ENCODE data around the gene SENP1. TPM values are rescaled to one million over a fixed set of nuclear protein-coding genes. Genes with fewer than 3 reads are reported as not detected.

Gene SENP1
- total RNA-seq, 1 experiment from 2014 or later = 28.8 TPM

DNA sequence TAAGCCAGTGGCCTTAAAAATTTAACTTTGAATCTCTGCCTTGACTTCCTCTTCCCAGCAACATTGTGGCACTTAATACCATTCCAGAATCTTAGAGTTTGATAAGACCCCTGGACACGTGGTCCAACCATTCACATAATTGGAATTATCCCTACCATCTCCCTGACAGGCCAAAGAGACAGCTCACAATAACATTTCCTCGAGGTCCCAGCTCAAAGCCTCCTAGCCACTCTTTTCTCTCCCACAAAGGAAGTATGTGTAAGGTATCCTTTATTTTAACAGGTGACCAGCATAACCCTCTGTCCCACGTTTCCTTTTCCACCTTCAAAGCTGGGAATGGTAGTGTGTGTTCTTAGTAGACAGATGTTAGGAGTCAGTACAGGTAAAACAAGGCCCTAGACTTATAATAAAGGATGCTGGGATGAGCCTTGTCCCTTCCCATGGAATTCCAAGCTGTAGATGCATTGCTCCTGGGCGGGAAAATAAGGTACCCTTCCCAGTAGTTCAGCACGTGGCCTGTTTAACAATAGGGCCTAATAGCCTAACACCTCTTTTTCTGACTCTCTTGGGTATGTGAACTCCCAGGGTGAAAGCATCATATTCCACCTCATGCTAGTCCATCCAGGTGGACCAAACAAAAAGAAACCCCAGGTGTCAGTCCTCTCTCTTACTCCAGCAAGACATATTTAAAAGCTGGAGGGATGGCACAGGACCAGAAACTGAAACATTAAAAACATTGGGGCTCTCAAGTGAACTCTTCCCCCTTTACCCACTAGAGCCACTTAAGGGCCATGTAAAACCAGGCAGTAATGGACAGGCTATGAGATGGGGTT, 64.1 kb downstream of the SENP1 start:
- Histone ChIP-seq H4K20me1 (ENCODE audit: control insufficient read depth, insufficient read depth, insufficient read length) (no peaks in the 10 kb centered on the region), H3K4ac (ENCODE audit: low read depth, low read length) (no peak overlapping the region), H3K27me3 (ENCODE audit: insufficient read depth, low read length) (no peaks in the 10 kb centered on the region), H4K5ac (ENCODE audit: insufficient read length, low read depth, low read length) (no peak overlapping the region), H3K9ac (ENCODE audit: extremely low read depth, insufficient read length, low read length) (no peak overlapping the region), H3K18ac (ENCODE audit: insufficient read length, low read depth, low read length) (no peak overlapping the region), H3K4me1 (ENCODE audit: insufficient read depth, low read length) (peaks cover 8% of the 10 kb centered on the region; the same call in 1 of the 2 replicates), H3K79me1 (ENCODE audit: insufficient read depth, low read depth, low read length, poor library complexity, severe bottlenecking) (no peaks in the 10 kb centered on the region), H2BK15ac (ENCODE audit: low read depth, low read length) (no peak overlapping the region), H2AK5ac (ENCODE audit: insufficient read length, low read length) (no peak overlapping the region), H3K4me2 (ENCODE audit: insufficient read depth, insufficient read length, low read length) (no peak overlapping the region), H2BK120ac (ENCODE audit: low read depth, low read length, poor library complexity, severe bottlenecking) (no peak overlapping the region), H2AFZ (ENCODE audit: low read length) (no peak overlapping the region), H2BK12ac (ENCODE audit: insufficient read length, low read depth, low read length) (no peak overlapping the region), H3K9me3 (ENCODE audit: control insufficient read depth, low read depth, low read length) (no peaks in the 10 kb centered on the region), H3K27ac (ENCODE audit: insufficient read length, low read depth, low read length) (no peak overlapping the region), H3K14ac (ENCODE audit: insufficient read depth, low read length) (no peak overlapping the region), H3T11ph (ENCODE audit: low read length) (no peak overlapping the region), H2BK5ac (ENCODE audit: insufficient read length, low read length) (no peak overlapping the region), H2BK20ac (ENCODE audit: low read depth, low read length, poor library complexity, severe bottlenecking) (no peak overlapping the region), H3K56ac (ENCODE audit: insufficient read length, low read depth, low read length) (no peak overlapping the region), H3K23ac (ENCODE audit: insufficient read length, low read depth, low read length) (no peak overlapping the region), H3K23me2 (ENCODE audit: insufficient read length, low read depth, low read length, poor library complexity, severe bottlenecking) (no peaks in the 10 kb centered on the region), H4K91ac (ENCODE audit: insufficient read length, low read depth, low read length) (no peak overlapping the region), H4K8ac (replicated peaks; ENCODE audit: insufficient read length, low read depth, low read length) (no peak overlapping the region), H3K79me2 (ENCODE audit: insufficient read depth, low read length) (no peaks in the 10 kb centered on the region)
- Mint-ChIP-seq H3K4me3 (no peak overlapping the region), H3K27me3 (ENCODE audit: low read depth) (peaks cover 38% of the 10 kb centered on the region), H3K36me3 (ENCODE audit: insufficient read depth in 1 of 3, low read depth in 3 of 3) (peaks cover 9 to 38% (median 33%) of the 10 kb centered on the region in 3 experiments), H3K4me1 (peaks cover 23% of the 10 kb centered on the region in 2 experiments), H3K27ac (no peak overlapping the region), H3K9me3 (no peaks in the 10 kb centered on the region)
- no CpG with 5 or more reads among the region's 5 CpGs for WGBS (ENCODE audit: extremely low coverage, insufficient read length, low lambda C conversion rate)
- no peak for DNase-seq
- TF ChIP-seq CTCF (conservative IDR thresholded peaks at IDR 0.05) = no peak
